GM06990 (cell line): ENCODE results near the gene ZNF174.

Experiments
- DNase-seq: peaks from one replicate; pipeline ENCODE4 v3.0.0-alpha.2; 2011; ENCODE audit not compliant: insufficient read length; ENCODE audit errors: extremely low read depth
- H3K27me3 ChIP-seq: replicated peaks from 2 replicates; pipeline ENCODE4 v1.6.0; 2011; ENCODE audit warnings: low read length; ENCODE audit not compliant: control insufficient read depth, insufficient read depth
- H3K36me3 ChIP-seq: 2 replicates; pipeline ENCODE4 v1.5.1; 2011; ENCODE audit warnings: low read length; ENCODE audit not compliant: control insufficient read depth, insufficient read depth
- H3K4me3 ChIP-seq: replicated peaks from 2 replicates; pipeline ENCODE4 v1.5.1; 2011; ENCODE audit warnings: low read depth, mild to moderate bottlenecking, control low read depth, low read length
- CTCF ChIP-seq: IDR thresholded peaks from 2 replicates; pipeline ENCODE4 v1.5.1; 2011; ENCODE audit warnings: low read length, control low read depth, mild to moderate bottlenecking, inconsistent platforms; ENCODE audit not compliant: insufficient read depth, poor library complexity, severe bottlenecking

Gene ZNF174

GRCh38 chr16:3413730-3414379, 12.8 kb downstream of the ZNF174 start:
- no peak for DNase-seq
- Histone ChIP-seq H3K27me3 (no peaks in the 10 kb centered on the region), H3K36me3 (peaks cover 1% of the 10 kb centered on the region), H3K4me3 (no peak overlapping the region)
- no peak for TF ChIP-seq CTCF

GRCh38 chr16:3431779-3432219, 30.8 kb downstream of the ZNF174 start:
- DNase-seq, result peak; percentile 33
- peaks cover 2% of the 10 kb centered on the region; the same call in 1 of the 2 replicates for H3K36me3 ChIP-seq
- H3K4me3 ChIP-seq, result no peak overlapping the region

GRCh38 chr16:3434373-3434772, 33.4 kb downstream of the ZNF174 start:
- TF ChIP-seq CTCF, result no peak
- Histone ChIP-seq H3K27me3 (no peaks in the 10 kb centered on the region), H3K36me3 (peaks cover 2% of the 10 kb centered on the region; the same call in 1 of the 2 replicates), H3K4me3 (no peak overlapping the region)
- DNase-seq, result no peak

More at GRCh38 chr16:3431779-3432219, 30.8 kb downstream of the ZNF174 start:
- TF ChIP-seq CTCF, result no peak
- H3K27me3 ChIP-seq, result no peaks in the 10 kb centered on the region

GRCh38 chr16:3439637-3440036, 38.6 kb downstream of the ZNF174 start:
- peaks cover 2% of the 10 kb centered on the region; the same call in 1 of the 2 replicates for H3K36me3 ChIP-seq
- no peak for DNase-seq
- TF ChIP-seq CTCF, result no peak

GRCh38 chr16:3443108-3444031, 42.4 kb downstream of the ZNF174 start, which contains the start of the genes NAA60 and ZNF597:
Gene NAA60 (plus strand): TSS chr16:3443680. CDS start chr16:3476228, 32,548 bp downstream.
Gene ZNF597 (minus strand): TSS chr16:3443504. CDS start chr16:3443153, 351 bp downstream.
- no peak for TF ChIP-seq CTCF
- no peaks in the 10 kb centered on the region for H3K27me3 ChIP-seq
- DNase-seq, result peak; percentile 87
- no peaks in the 10 kb centered on the region for H3K36me3 ChIP-seq
- H3K4me3 ChIP-seq, result peak within 1 kb of the TSS; percentile 77

More at GRCh38 chr16:3439637-3440036, 38.6 kb downstream of the ZNF174 start:
- H3K27me3 ChIP-seq, result no peaks in the 10 kb centered on the region
- H3K4me3 ChIP-seq, result no peak overlapping the region
